ENCODE results near the gene NANOS3.
"Not testable (repeated sequence)": the region's sequence is repeated elsewhere in the genome, so short reads cannot be mapped to it uniquely, and the experiment has no call there.

Gene NANOS3

GRCh38 chr19:13843104-13843921, 33.6 kb upstream of the NANOS3 start:
- peak; percentile 72 for DNase-seq (ENCODE audit: low spot score)

GRCh38 chr19:13844130-13844631, 32.8 kb upstream of the NANOS3 start:
- DNase-seq (ENCODE audit: low spot score) = no peak

- peak; percentile 85 for DNase-seq (ENCODE audit: low spot score)
These were observed 30.2 kb upstream of the NANOS3 start for GRCh38 chr19:13846557-13847406.

- DNase-seq (ENCODE audit: low spot score) = peak; percentile 82
These were observed 29.3 kb upstream of the NANOS3 start for GRCh38 chr19:13847407-13848339.

- DNase-seq (ENCODE audit: low spot score) = no peak
These were observed 28.6 kb upstream of the NANOS3 start for GRCh38 chr19:13848340-13848677.

- no peak for DNase-seq (ENCODE audit: low spot score)
These were observed 27.9 kb upstream of the NANOS3 start for GRCh38 chr19:13848798-13849676.

GRCh38 chr19:13849991-13850909, 26.7 kb upstream of the NANOS3 start:
- no peak for DNase-seq (ENCODE audit: low spot score)

GRCh38 chr19:13850910-13851733, 25.8 kb upstream of the NANOS3 start:
- peak; percentile 81 for DNase-seq (ENCODE audit: low spot score)

- not testable (repeated sequence) for DNase-seq (ENCODE audit: low spot score)
These were observed 25.2 kb upstream of the NANOS3 start for GRCh38 chr19:13851734-13852114.

- not testable (repeated sequence) for DNase-seq (ENCODE audit: low spot score)
These were observed 24.7 kb upstream of the NANOS3 start for GRCh38 chr19:13852171-13852707.

- DNase-seq (ENCODE audit: low spot score) = no peak
These were observed 20.4 kb upstream of the NANOS3 start for GRCh38 chr19:13856497-13856896.

GRCh38 chr19:13859361-13859880, 17.5 kb upstream of the NANOS3 start:
- no peak for DNase-seq (ENCODE audit: low spot score)

- no peak for DNase-seq (ENCODE audit: low spot score)
These were observed 16.1 kb upstream of the NANOS3 start for GRCh38 chr19:13860679-13861391.

- no peak for DNase-seq (ENCODE audit: low spot score)
These were observed 15.6 kb upstream of the NANOS3 start for GRCh38 chr19:13861392-13861713.

GRCh38 chr19:13861714-13862531, 15.0 kb upstream of the NANOS3 start:
- peak; percentile 82 for DNase-seq (ENCODE audit: low spot score)

- DNase-seq (ENCODE audit: low spot score) = no peak
These were observed 12.8 kb upstream of the NANOS3 start for GRCh38 chr19:13864046-13864666.

Data from COLO829 (cell line).